ENCODE results near the gene FGD2. TPM values are rescaled to one million over a fixed set of nuclear protein-coding genes. Genes with fewer than 3 reads are reported as not detected.

FGD2 gene
- total RNA-seq, 2 experiments from 2014 or later = 0.50 to 0.63 TPM

Other genes with a start within 250 kb of the FGD2 start
- gene CPNE5, start 166.2 kb upstream of the FGD2 start, total RNA-seq = 1 to 10 TPM; 1.1 to 1.3 TPM
- gene PPIL1, start 130.9 kb upstream of the FGD2 start, total RNA-seq = 10 to 100 TPM; 45.9 to 46.0 TPM
- gene C6orf89, start 119.7 kb upstream of the FGD2 start, total RNA-seq = 10 to 100 TPM; 29.5 to 36.2 TPM
- gene PI16, start 50.9 kb upstream of the FGD2 start, total RNA-seq = 1 to 10 TPM in 1 of 2 experiments, under 1 TPM in 1; 0.96 to 1.9 TPM
- 10 to 100 TPM; 72.9 to 92.9 TPM for gene MTCH1, start 19.5 kb upstream of the FGD2 start, total RNA-seq
- gene PIM1, start 164.5 kb downstream of the FGD2 start, total RNA-seq = 100 to 1,000 TPM; 137 to 163 TPM

Data from activated CD4-positive, alpha-beta T cell treated with anti-CD3 and anti-CD28 coated beads for 36 hours (primary cell).